GM21717 (cell line): ENCODE measurements around the gene TNFSF10.

Experiments
- ATAC-seq: cut with Tn5 transposase; IDR thresholded peaks from one replicate; pipeline ENCODE4 v1.9.1; 2021; ENCODE audit warnings: mild to moderate bottlenecking, moderate library complexity; ENCODE audit not compliant: unreplicated experiment

The TNFSF10 gene

GRCh38 chr3:172518929-172519640 lies 4.1 kb downstream of the TNFSF10 start:
- ATAC-seq = no peak

GRCh38 chr3:172517859-172518466 lies 5.3 kb downstream of the TNFSF10 start:
- ATAC-seq = no peak

GRCh38 chr3:172516318-172517214 lies 6.7 kb downstream of the TNFSF10 start:
- no peak for ATAC-seq

- no peak for ATAC-seq
Observed at GRCh38 chr3:172515130-172515918, 7.9 kb downstream of the TNFSF10 start.

GRCh38 chr3:172514678-172515077 lies 8.6 kb downstream of the TNFSF10 start:
- no peak for ATAC-seq

GRCh38 chr3:172513488-172513887 lies 9.7 kb downstream of the TNFSF10 start:
- ATAC-seq = no peak

- ATAC-seq = peak; percentile 90
Observed at GRCh38 chr3:172511783-172512762, 11.2 kb downstream of the TNFSF10 start.

GRCh38 chr3:172506094-172506493 lies 17.1 kb downstream of the TNFSF10 start:
- ATAC-seq = no peak

GRCh38 chr3:172501540-172501939 lies 21.7 kb downstream of the TNFSF10 start:
- no peak for ATAC-seq

- peak; percentile 69 for ATAC-seq
Observed at GRCh38 chr3:172490198-172490669, 33.0 kb downstream of the TNFSF10 start.

GRCh38 chr3:172478116-172478515 lies 45.1 kb downstream of the TNFSF10 start:
- peak; percentile 72 for ATAC-seq

- ATAC-seq = no peak
Observed at GRCh38 chr3:172476347-172476746, 46.9 kb downstream of the TNFSF10 start.

GRCh38 chr3:172475703-172476102 lies 47.5 kb downstream of the TNFSF10 start:
- ATAC-seq = no peak

- ATAC-seq = no peak
Observed at GRCh38 chr3:172471903-172472302, 51.3 kb downstream of the TNFSF10 start.

GRCh38 chr3:172470588-172470987 lies 52.6 kb downstream of the TNFSF10 start:
- no peak for ATAC-seq

- no peak for ATAC-seq
Observed at GRCh38 chr3:172467170-172467824, 55.9 kb downstream of the TNFSF10 start.

- ATAC-seq = no peak
Observed at GRCh38 chr3:172466553-172467130, 56.6 kb downstream of the TNFSF10 start.

GRCh38 chr3:172465281-172465680 lies 57.9 kb downstream of the TNFSF10 start:
- no peak for ATAC-seq

- no peak for ATAC-seq
Observed at GRCh38 chr3:172464306-172464705, 58.9 kb downstream of the TNFSF10 start.
